Mononuclear cell (primary cell): ENCODE results near the gene CPSF6. TPM values are rescaled to one million over a fixed set of nuclear protein-coding genes. Genes with fewer than 3 reads are reported as not detected.

Source experiments
- total RNA-seq: library from RNA; depleted of rRNA; stranded (reverse); fragments of >200 nt; gene quantifications from one replicate; pipeline ENCODE4 v1.2.3, GENCODE V29; 2012

The CPSF6 gene
- total RNA-seq, 1 donor = 62.9 TPM

Other genes starting within 250 kb of the CPSF6 start
- gene LYZ, start 108.8 kb downstream of the CPSF6 start, total RNA-seq = 5,492 TPM
- 32.3 TPM for gene YEATS4, start 120.2 kb downstream of the CPSF6 start, total RNA-seq
- gene FRS2, start 230.8 kb downstream of the CPSF6 start, total RNA-seq = 82.3 TPM